Progenitor cell of endocrine pancreas (in vitro differentiated cells): ENCODE results near the gene ASPRV1. TPM values are rescaled to one million over a fixed set of nuclear protein-coding genes. Genes with fewer than 3 reads are reported as not detected.

Experiments
- DNase-seq: peaks from one replicate; pipeline ENCODE4 v3.0.0; 2021; ENCODE audit warnings: low spot score; ENCODE audit not compliant: unreplicated experiment
- H3K27ac Mint-ChIP-seq: 2 replicates; pipeline ENCODE4 v1.8.0; 2021; ENCODE audit warnings: mild to moderate bottlenecking, moderate library complexity, mixed read lengths
- H3K27me3 Mint-ChIP-seq: 2 replicates; pipeline ENCODE4 v1.8.0; 2021; ENCODE audit warnings: mixed read lengths
- H3K36me3 Mint-ChIP-seq: 2 replicates; pipeline ENCODE4 v1.8.0; 2022; ENCODE audit warnings: mixed read lengths; ENCODE audit not compliant: insufficient read depth
- H3K4me1 Mint-ChIP-seq: 2 replicates; pipeline ENCODE4 v1.8.0; 2021; ENCODE audit warnings: low read depth, mixed read lengths
- H3K4me3 Mint-ChIP-seq: 2 replicates; pipeline ENCODE4 v1.8.0; 2021; ENCODE audit warnings: low read depth, mild to moderate bottlenecking, moderate library complexity, mixed read lengths
- H3K9me3 Mint-ChIP-seq: 2 replicates; pipeline ENCODE4 v1.8.0; 2021; ENCODE audit warnings: low read depth, mixed read lengths
- total RNA-seq: library from RNA; stranded (reverse); gene quantifications from 2 replicates; pipeline ENCODE4 v1.2.1, GENCODE V29; 2021
- TF ChIP-seq, protein P1 (sequence below): fragments of 200-600 bp; sonication (generic); IDR thresholded peaks from one replicate; pipeline ENCODE4 v1.5.0; 2021; ENCODE audit warnings: antibody characterized with exemption, mild to moderate bottlenecking; ENCODE audit not compliant: unreplicated experiment

ASPRV1 gene
- total RNA-seq, 1 donor from 2014 or later = 1.1 TPM

DNA sequence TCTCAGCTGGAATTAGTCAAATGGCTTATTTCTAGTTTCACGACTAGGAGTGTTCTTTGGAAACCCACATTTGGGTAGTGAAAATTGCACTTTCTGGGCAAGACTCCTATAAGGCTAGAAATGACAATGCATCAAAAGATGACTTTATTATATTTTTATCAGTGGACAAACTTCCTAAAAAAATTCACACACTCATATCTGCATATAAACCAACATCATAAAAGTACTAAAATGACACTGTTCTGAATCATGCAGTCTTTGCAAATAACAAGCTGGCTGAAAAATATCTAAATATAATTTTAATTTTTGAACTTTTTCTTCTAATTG is 28.9 kb downstream of the ASPRV1 start:
- H3K4me1 Mint-ChIP-seq = peaks cover 3% of the 10 kb centered on the region
- H3K4me3 Mint-ChIP-seq = no peak overlapping the region
- no peak overlapping the region for H3K27ac Mint-ChIP-seq
- TF ChIP-seq, protein P1, sequence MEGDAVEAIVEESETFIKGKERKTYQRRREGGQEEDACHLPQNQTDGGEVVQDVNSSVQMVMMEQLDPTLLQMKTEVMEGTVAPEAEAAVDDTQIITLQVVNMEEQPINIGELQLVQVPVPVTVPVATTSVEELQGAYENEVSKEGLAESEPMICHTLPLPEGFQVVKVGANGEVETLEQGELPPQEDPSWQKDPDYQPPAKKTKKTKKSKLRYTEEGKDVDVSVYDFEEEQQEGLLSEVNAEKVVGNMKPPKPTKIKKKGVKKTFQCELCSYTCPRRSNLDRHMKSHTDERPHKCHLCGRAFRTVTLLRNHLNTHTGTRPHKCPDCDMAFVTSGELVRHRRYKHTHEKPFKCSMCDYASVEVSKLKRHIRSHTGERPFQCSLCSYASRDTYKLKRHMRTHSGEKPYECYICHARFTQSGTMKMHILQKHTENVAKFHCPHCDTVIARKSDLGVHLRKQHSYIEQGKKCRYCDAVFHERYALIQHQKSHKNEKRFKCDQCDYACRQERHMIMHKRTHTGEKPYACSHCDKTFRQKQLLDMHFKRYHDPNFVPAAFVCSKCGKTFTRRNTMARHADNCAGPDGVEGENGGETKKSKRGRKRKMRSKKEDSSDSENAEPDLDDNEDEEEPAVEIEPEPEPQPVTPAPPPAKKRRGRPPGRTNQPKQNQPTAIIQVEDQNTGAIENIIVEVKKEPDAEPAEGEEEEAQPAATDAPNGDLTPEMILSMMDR = no peak
- H3K27me3 Mint-ChIP-seq = no peaks in the 10 kb centered on the region
- H3K36me3 Mint-ChIP-seq = peaks cover 4% of the 10 kb centered on the region
- DNase-seq = no peak
- no peaks in the 10 kb centered on the region for H3K9me3 Mint-ChIP-seq

DNA sequence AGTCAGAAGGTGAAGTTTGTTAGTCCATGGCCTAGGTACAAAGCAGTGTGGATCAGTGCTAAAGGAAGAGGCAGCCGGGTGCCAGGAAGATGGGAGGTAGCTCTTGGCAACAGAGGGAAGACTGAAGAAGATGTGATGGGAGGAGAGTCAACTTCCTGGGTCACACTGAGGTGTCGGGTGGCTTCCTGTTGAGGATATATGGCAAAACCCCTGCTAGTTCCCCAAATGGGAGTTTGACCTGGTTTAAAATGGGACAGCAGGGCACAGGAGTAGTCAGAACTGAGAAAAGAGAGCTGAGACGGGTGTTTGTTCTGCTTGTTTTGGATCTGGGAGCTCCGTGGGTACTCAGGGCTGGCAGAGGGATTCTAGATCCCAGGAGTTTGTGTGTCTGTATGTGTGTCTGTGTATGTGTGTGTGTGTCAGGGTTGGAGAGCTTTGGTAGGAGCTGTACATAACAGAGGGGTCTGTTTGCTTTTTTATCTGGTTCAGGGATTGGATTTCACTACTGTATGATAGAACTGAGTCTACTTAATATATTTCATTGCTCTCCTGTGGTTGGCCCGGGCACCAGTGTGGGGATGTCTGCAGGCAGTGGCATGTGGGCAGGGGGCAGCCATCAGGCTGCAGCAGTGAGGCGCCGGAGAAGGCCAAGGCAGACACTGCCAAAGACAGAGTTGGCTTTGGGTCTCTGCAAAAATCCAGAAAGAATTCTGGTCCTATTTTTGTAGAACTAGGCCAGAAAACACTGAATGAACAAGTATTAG is 29.4 kb downstream of the ASPRV1 start:
- H3K9me3 Mint-ChIP-seq = no peaks in the 10 kb centered on the region
- TF ChIP-seq, protein P1 = no peak
- H3K4me3 Mint-ChIP-seq = no peak overlapping the region
- no peak for DNase-seq
- no peaks in the 10 kb centered on the region for H3K27me3 Mint-ChIP-seq
- peaks cover 2% of the 10 kb centered on the region for H3K36me3 Mint-ChIP-seq
- H3K27ac Mint-ChIP-seq = peak overlapping the region; percentile 45
- peaks cover 3% of the 10 kb centered on the region for H3K4me1 Mint-ChIP-seq

DNA sequence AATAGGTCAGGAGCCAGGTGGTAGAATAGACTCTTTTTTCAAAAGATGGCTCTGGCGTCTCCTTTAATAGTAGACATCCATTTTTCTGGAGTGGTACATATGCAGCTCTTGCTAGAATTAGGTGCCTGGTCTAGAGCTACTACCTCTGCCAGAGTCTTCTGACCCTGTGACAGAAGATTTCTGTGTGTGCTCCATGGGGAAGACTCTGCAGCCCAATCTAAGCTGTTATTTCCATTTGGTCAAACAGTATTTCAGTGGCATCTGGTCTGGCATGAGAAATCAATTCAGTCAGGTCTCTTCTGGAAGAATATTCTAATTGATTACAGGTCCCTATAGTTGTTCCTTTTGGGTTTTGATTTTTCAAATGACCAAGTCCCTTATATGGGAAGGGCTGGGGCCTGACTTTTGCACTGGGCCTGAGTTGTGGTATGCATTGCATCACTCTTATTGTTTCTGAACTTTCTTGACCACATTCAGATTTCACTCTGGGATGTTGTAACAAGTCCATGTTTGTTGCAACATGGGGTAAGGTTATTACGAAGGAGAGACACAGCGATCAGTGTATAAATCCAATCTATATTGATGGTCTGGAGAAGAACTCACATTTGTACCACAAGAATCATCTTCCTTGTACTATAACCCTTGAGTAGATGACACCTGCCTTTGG is 34.4 kb downstream of the ASPRV1 start:
- Mint-ChIP-seq H3K27me3 (no peaks in the 10 kb centered on the region), H3K27ac (no peak overlapping the region), H3K4me1 (no peaks in the 10 kb centered on the region), H3K9me3 (no peaks in the 10 kb centered on the region), H3K36me3 (peaks cover 2% of the 10 kb centered on the region), H3K4me3 (no peak overlapping the region)
- DNase-seq = no peak
- TF ChIP-seq, protein P1 = no peak

DNA sequence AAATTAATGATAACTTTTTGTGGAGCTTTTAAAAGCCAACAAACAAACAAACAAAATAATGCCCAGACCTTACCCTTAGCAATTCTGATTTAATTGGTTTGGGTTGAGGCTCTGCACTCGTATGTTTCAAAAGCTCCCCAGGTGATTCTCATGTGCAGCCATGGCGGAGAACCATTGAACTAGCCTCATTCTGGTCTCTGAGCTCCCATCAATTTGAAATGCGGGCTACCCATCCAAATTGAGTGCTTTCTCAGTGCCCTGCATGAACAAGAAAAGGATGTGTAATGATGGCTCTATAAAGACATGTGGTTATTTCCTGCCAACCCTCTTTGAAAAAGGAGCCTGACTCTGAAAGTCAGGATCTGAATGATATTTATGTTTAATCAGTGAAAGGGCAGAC is 38.3 kb downstream of the ASPRV1 start:
- H3K36me3 Mint-ChIP-seq = peaks cover 7% of the 10 kb centered on the region
- no peak overlapping the region for H3K27ac Mint-ChIP-seq
- H3K4me3 Mint-ChIP-seq = no peak overlapping the region
- H3K4me1 Mint-ChIP-seq = no peaks in the 10 kb centered on the region
- no peaks in the 10 kb centered on the region for H3K27me3 Mint-ChIP-seq
- TF ChIP-seq, protein P1 = no peak
- DNase-seq = no peak
- no peaks in the 10 kb centered on the region for H3K9me3 Mint-ChIP-seq

DNA sequence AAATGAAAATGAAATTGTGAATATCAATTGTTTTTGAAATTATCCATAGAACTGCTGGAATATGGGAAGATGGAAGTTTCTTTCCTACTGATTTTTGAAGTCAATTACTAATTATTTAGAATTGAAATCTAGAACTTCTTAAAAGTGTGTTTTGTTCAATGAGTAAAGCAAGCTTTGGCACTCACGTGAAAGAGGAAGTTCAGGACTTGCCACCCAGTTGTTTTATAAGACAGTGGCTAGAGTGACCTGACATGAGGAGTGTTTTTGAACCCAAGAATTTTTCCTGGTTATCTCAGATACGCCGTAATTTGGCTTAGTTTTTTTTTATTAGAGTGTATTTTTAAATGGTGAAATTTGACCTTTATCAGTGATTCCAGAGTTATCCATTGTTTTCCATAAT is 43.0 kb downstream of the ASPRV1 start:
- no peaks in the 10 kb centered on the region for H3K9me3 Mint-ChIP-seq
- H3K36me3 Mint-ChIP-seq = peaks cover 7% of the 10 kb centered on the region
- no peak overlapping the region for H3K4me3 Mint-ChIP-seq
- H3K27ac Mint-ChIP-seq = no peak overlapping the region
- TF ChIP-seq, protein P1 = no peak
- H3K4me1 Mint-ChIP-seq = peaks cover 1% of the 10 kb centered on the region
- no peak for DNase-seq
- H3K27me3 Mint-ChIP-seq = no peaks in the 10 kb centered on the region
